Stomach (tissue), 9 donors: ENCODE results near the gene SIX5. TPM values are rescaled to one million over a fixed set of nuclear protein-coding genes. Genes with fewer than 3 reads are reported as not detected.
A peak's percentile ranks its signal among the peaks of the same experiment; 100 is the strongest.

Experiments used
- DNase-seq, 2 donors: peaks; one replicate each; pipeline versions ENCODE4 v3.0.0 to v3.0.0-alpha.2; 2013 to 2019
- H3K27ac ChIP-seq, 5 donors: fragments of 200-600 bp in 4 of 5; sonication (generic) in 4 of 5; one replicate each; pipeline ENCODE4 v1.5.1; 2013 to 2019; ENCODE audit warnings: mild to moderate bottlenecking in 1 of 5, moderate library complexity in 1 of 5
- H3K27me3 ChIP-seq, 3 donors: fragments of 200-600 bp; sonication (generic); one replicate each; pipeline ENCODE4 v1.5.1; 2017 to 2019; ENCODE audit warnings: mixed run types in 1 of 3
- H3K36me3 ChIP-seq, 4 donors: fragments of 200-600 bp; sonication (generic); 1 replicate in 3 of 4; 2 replicates in 1 of 4; pipeline ENCODE4 v1.5.1; 2016 to 2019
- H3K4me1 ChIP-seq, 4 donors: fragments of 200-600 bp; sonication (generic); one replicate each; pipeline ENCODE4 v1.5.1; 2016 to 2019
- H3K4me3 ChIP-seq, 4 donors: fragments of 200-600 bp; sonication (generic) in 3 of 4; one replicate each; pipeline ENCODE4 v1.5.1; 2016 to 2019; ENCODE audit warnings: mild to moderate bottlenecking in 1 of 4
- H3K9me3 ChIP-seq, 4 donors: fragments of 200-600 bp; sonication (generic); one replicate each; pipeline ENCODE4 v1.5.1; 2016 to 2019
- CTCF ChIP-seq, 7 experiments: fragments of 450-650 bp in 4 of 7; fragments of 200-600 bp in 3 of 7; sonication (generic) in 3 of 7; IDR thresholded peaks; one replicate each; pipeline ENCODE4 v1.5.1; 2016 to 2019; ENCODE audit warnings: antibody characterized with exemption in 7 of 7, control low read depth in 2 of 7, mild to moderate bottlenecking in 1 of 7
- EP300 ChIP-seq: sonication (generic); formaldehyde crosslinking; IDR thresholded peaks from one replicate; pipeline ENCODE4 v1.6.1; 2017; ENCODE audit warnings: antibody characterized with exemption
- POLR2A ChIP-seq, 4 donors: fragments of 450-650 bp; IDR thresholded peaks; one replicate each; pipeline ENCODE4 v1.6.1; 2016; ENCODE audit warnings: antibody characterized with exemption in 4 of 4, control low read depth in 2 of 4, mild to moderate bottlenecking in 1 of 4, moderate library complexity in 1 of 4
- POLR2AphosphoS5 ChIP-seq, 3 donors: sonication (generic); formaldehyde crosslinking; IDR thresholded peaks; one replicate each; pipeline ENCODE4 v1.6.1; 2016; ENCODE audit warnings: antibody characterized with exemption in 3 of 3
- WGBS, 5 donors: extraction: QIAGEN DNeasy Blood & Tissue Kit in 3 of 5; methylation state at CpG; one replicate each; pipeline versions ENCODE4 v1.1.5 to v1.1.7; 2013 to 2018; 5-methylcytosine and 5-hydroxymethylcytosine counted together
- intact Hi-C: fragments of 100-400 bp; cut with DNase I; formaldehyde crosslinking; loops from one replicate; pipeline ENCODE4 v1.15.1; 2023; ENCODE audit warnings: low total_unique reads
- polyA plus RNA-seq, 3 donors: library from polyadenylated mRNA; stranded (reverse); fragments of 200-250 nt; gene quantifications; one replicate each; pipeline ENCODE4 v1.2.3, GENCODE V29; 2013
- total RNA-seq, 5 donors: library from RNA; depleted of rRNA; stranded (reverse); fragments of >200 nt; gene quantifications; one replicate each; pipeline versions ENCODE4 v1.1.0 to v1.2.3, GENCODE V29; 2014 to 2016
- donor health status: healthy with polysubstance abuse.
- donor health status: Bipolar disorder and iron deficiency.
- donor health status: healthy.

Gene SIX5
- total and polyA plus RNA-seq, 8 donors: 4.0 to 39.1 (median 19.9) TPM

- Histone ChIP-seq H3K27ac (peak overlapping the region in 1 of 5 donors; percentile 24), H3K4me3 (peak overlapping the region in 2 of 4 donors; percentile 37 to 41), H3K9me3 (no peaks in the 10 kb centered on the region), H3K4me1 (peaks cover 4 to 23% (median 15%) of the 10 kb centered on the region in 4 donors), H3K36me3 (peaks cover 9 to 51% (median 35%) of the 10 kb centered on the region in 4 donors), H3K27me3 (peaks cover 0 to 24% (median 0%) of the 10 kb centered on the region in 3 donors)
- 66 to 83% (median 80%) methylated on average over 12 to 18 of the region's 18 CpGs for WGBS, 5 donors
- TF ChIP-seq EP300: no peak
- no peak for TF ChIP-seq POLR2AphosphoS5 (IDR thresholded peaks at IDR 0.05)
- TF ChIP-seq POLR2A (IDR thresholded peaks at IDR 0.05): no peak
- no peak for TF ChIP-seq CTCF (IDR thresholded peaks at IDR 0.05)
- DNase-seq: no peak
- intact Hi-C loops: no loop called here
These were observed 47.4 kb upstream of the SIX5 start for GRCh38 chr19:45816236-45817009.

GRCh38 chr19:45815481-45816216 lies 46.6 kb upstream of the SIX5 start:
- DNase-seq: peak in 1 of 2 donors; percentile 85
- peaks cover 3 to 43% (median 27%) of the 10 kb centered on the region in 4 donors for H3K36me3 ChIP-seq
- TF ChIP-seq POLR2A (IDR thresholded peaks at IDR 0.05) (no peak), POLR2AphosphoS5 (IDR thresholded peaks at IDR 0.05) (no peak), EP300 (no peak), CTCF (IDR thresholded peaks at IDR 0.05) (no peak)
- peaks cover 0 to 24% (median 0%) of the 10 kb centered on the region in 3 donors for H3K27me3 ChIP-seq
- no peak overlapping the region for H3K27ac ChIP-seq
- WGBS, 5 donors: 33 to 55% (median 48%) methylated on average over 28 to 44 of the region's 44 CpGs
- intact Hi-C loops: no loop called here
- H3K9me3 ChIP-seq: no peaks in the 10 kb centered on the region
- peak overlapping the region; percentile 26 to 41 (median 32) for H3K4me3 ChIP-seq
- H3K4me1 ChIP-seq: peaks cover 4 to 23% (median 15%) of the 10 kb centered on the region in 4 donors

DNA sequence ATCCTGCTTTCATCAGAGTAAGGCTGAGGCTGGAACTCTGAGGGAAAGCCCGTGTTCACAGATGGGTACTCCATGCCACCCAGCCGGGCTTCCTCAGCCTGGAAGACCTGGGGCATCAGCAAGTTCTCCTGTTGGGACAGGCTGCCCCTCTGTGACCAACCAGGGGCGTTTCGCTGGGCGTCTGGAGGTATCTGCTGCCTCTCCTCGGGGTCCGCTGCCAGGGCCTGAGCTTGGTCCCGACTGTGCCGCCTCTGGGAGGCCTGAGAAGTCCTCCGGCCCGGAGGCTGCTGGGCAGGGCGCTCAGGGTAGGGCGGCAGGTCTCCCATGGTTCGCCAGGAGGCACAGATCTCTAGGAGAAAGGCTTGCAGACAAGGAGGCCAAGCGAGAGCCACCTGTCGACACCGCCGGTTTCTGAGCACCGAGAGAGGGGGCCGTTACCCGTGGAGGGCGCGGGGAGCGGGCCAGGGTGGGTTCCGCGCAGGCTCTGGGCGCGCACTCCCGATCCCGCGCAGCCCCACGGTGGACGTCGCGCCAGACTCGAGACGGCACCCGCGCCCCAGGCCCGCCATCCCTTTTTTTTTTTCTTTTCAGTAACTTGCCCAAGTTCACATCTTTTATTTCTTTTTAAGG lies 45.9 kb upstream of the SIX5 start, which contains the start of gene RSPH6A:
TSS of gene RSPH6A (minus strand) at position 458 of the 630 bp plus-strand sequence. CDS start at position 326, 132 bp downstream.
- no peak within 1 kb of the TSS for H3K27ac ChIP-seq
- intact Hi-C loops: no loop called here
- no peak for TF ChIP-seq EP300
- no peak for TF ChIP-seq POLR2AphosphoS5 (IDR thresholded peaks at IDR 0.05)
- TF ChIP-seq POLR2A (IDR thresholded peaks at IDR 0.05): no peak
- TF ChIP-seq CTCF (IDR thresholded peaks at IDR 0.05): no peak
- no peaks in the 10 kb centered on the region for H3K9me3 ChIP-seq
- WGBS, 5 donors: 38 to 67% (median 61%) methylated on average over 29 to 40 of the region's 40 CpGs
- DNase-seq: peak in 1 of 2 donors; percentile 49
- H3K27me3 ChIP-seq: peaks cover 0 to 24% (median 0%) of the 10 kb centered on the region in 3 donors
- H3K4me1 ChIP-seq: peaks cover 4 to 27% (median 15%) of the 10 kb centered on the region in 4 donors
- peak within 1 kb of the TSS; percentile 26 to 41 (median 32) for H3K4me3 ChIP-seq
- H3K36me3 ChIP-seq: peaks cover 0 to 36% (median 20%) of the 10 kb centered on the region in 4 donors
